Endothelial cell of umbilical vein (primary cell): ENCODE data around the gene CCDC159. TPM values are rescaled to one million over a fixed set of nuclear protein-coding genes. Genes with fewer than 3 reads are reported as not detected.

Source experiments
- BruUV-seq: library from RNA; stranded (reverse); fragments of 400-500 nt; replicated peaks from 2 replicates; lab custom pipeline; 2021; lab: Mats Ljungman, UMichigan
- CTCF ChIA-PET: fragments of 300-600, 350-600 bp; sonication (Branson Sonifier 250); formaldehyde crosslinking; loops from one replicate; lab custom pipeline; 2021; ENCODE audit warnings: antibody characterized with exemption, inconsistent platforms; lab: Charles Lee
- POLR2A ChIA-PET: fragments of 300-600, 350-600 bp; sonication (Branson Sonifier 250); formaldehyde crosslinking; loops from one replicate; lab custom pipeline; 2021; ENCODE audit warnings: antibody characterized with exemption, inconsistent platforms; lab: Charles Lee
- DNase-seq: peaks from one replicate; pipeline ENCODE4 v3.0.0-alpha.2; 2011; ENCODE audit warnings: low read depth, low spot score
- FAIRE-seq: peaks from 2 replicates; lab custom pipeline; 2011; peaks lifted over from hg19 to GRCh38; lab: Jason Lieb, UNC
- H2AFZ ChIP-seq: 2 replicates; pipeline ENCODE4 v1.6.0; 2012; ENCODE audit warnings: low read depth, low read length, control low read depth, inconsistent platforms
- H3K27ac ChIP-seq: 2 replicates; pipeline ENCODE4 v1.5.1; 2011; ENCODE audit warnings: low read depth, mild to moderate bottlenecking, control low read depth, low read length, moderate library complexity; ENCODE audit not compliant: insufficient read depth
- H3K27me3 ChIP-seq, 2 experiments: 2 replicates each; pipeline versions ENCODE4 v1.6.0 to v1.6.1; 2011; ENCODE audit warnings: low read length in 2 of 2, mixed read lengths in 1 of 2; ENCODE audit not compliant: control insufficient read depth in 2 of 2, insufficient read depth in 2 of 2
- H3K36me3 ChIP-seq, 2 experiments: 2 replicates in 1 of 2; 3 replicates in 1 of 2; pipeline ENCODE4 v1.5.1; 2011; ENCODE audit warnings: low read length in 2 of 2, mild to moderate bottlenecking in 1 of 2, moderate library complexity in 1 of 2; ENCODE audit not compliant: control insufficient read depth in 2 of 2, insufficient read depth in 2 of 2; ENCODE audit errors: extremely low read depth in 1 of 2
- H3K4me1 ChIP-seq: 3 replicates; pipeline ENCODE4 v1.5.1; 2011; ENCODE audit warnings: mild to moderate bottlenecking, low read length; ENCODE audit not compliant: control insufficient read depth, insufficient read depth; ENCODE audit errors: extremely low read depth
- H3K4me2 ChIP-seq: 2 replicates; pipeline ENCODE4 v1.6.1; 2011; ENCODE audit warnings: low read length, control low read depth, mixed read lengths; ENCODE audit not compliant: insufficient read depth
- H3K4me3 ChIP-seq, 3 experiments: fragments of 200-600 bp in 1 of 3; sonication (generic), shearing (Covaris generic) in 1 of 3; replicated peaks in 1 of 3; 2 replicates each; pipeline ENCODE4 v1.5.1; 2011 to 2016; ENCODE audit warnings: control low read depth in 3 of 3, low read length in 3 of 3, mild to moderate bottlenecking in 2 of 3, inconsistent platforms in 1 of 3, low read depth in 1 of 3, moderate library complexity in 1 of 3; ENCODE audit not compliant: insufficient read depth in 1 of 3
- H3K79me2 ChIP-seq: 2 replicates; pipeline ENCODE4 v1.6.0; 2012; ENCODE audit warnings: low read length, inconsistent platforms; ENCODE audit not compliant: control insufficient read depth, insufficient read depth
- H3K9ac ChIP-seq: replicated peaks from 2 replicates; pipeline ENCODE3; 2011; ENCODE audit warnings: low read length, control low read depth; ENCODE audit not compliant: insufficient read depth; ENCODE audit errors: extremely low read depth
- H3K9me1 ChIP-seq: replicated peaks from 3 replicates; pipeline ENCODE4 v1.6.0; 2011; ENCODE audit warnings: mild to moderate bottlenecking, low read length; ENCODE audit not compliant: control insufficient read depth, insufficient read depth; ENCODE audit errors: extremely low read depth
- H3K9me3 ChIP-seq: replicated peaks from 2 replicates; pipeline ENCODE4 v1.5.1; 2012; ENCODE audit warnings: low read length, inconsistent platforms; ENCODE audit not compliant: control insufficient read depth, insufficient read depth
- H4K20me1 ChIP-seq: replicated peaks from 2 replicates; pipeline ENCODE3; 2011; ENCODE audit warnings: mild to moderate bottlenecking, low read length; ENCODE audit not compliant: control insufficient read depth, insufficient read depth; ENCODE audit errors: extremely low read depth
- CTCF ChIP-seq, 2 donors: IDR thresholded peaks; 1 replicate in 1 of 2; 2 replicates in 1 of 2; pipeline ENCODE4 v1.5.1; 2011; ENCODE audit warnings: low read length in 2 of 2, mild to moderate bottlenecking in 2 of 2, moderate library complexity in 2 of 2, control low read depth in 1 of 2, inconsistent platforms in 1 of 2, low read depth in 1 of 2; ENCODE audit not compliant: insufficient read depth in 1 of 2; ENCODE audit errors: extremely low read depth in 1 of 2
- EZH2 ChIP-seq: IDR thresholded peaks from 2 replicates; pipeline ENCODE4 v1.6.1; 2012; ENCODE audit warnings: borderline replicate concordance, low read depth, mild to moderate bottlenecking, moderate library complexity, low read length, inconsistent platforms; ENCODE audit not compliant: severe bottlenecking
- FOS ChIP-seq: IDR thresholded peaks from 2 replicates; pipeline ENCODE4 v1.6.1; 2011; ENCODE audit warnings: mild to moderate bottlenecking, low read length, moderate library complexity, borderline replicate concordance; ENCODE audit not compliant: insufficient read depth
- JUN ChIP-seq: IDR thresholded peaks from 2 replicates; pipeline ENCODE4 v1.6.1; 2011; ENCODE audit warnings: borderline replicate concordance, low read depth; ENCODE audit not compliant: insufficient read length, insufficient read depth
- MYC ChIP-seq: IDR thresholded peaks from one replicate; pipeline ENCODE4 v1.6.1; 2011; ENCODE audit warnings: mild to moderate bottlenecking, low read depth, low read length
- POLR2A ChIP-seq: IDR thresholded peaks from 2 replicates; pipeline ENCODE4 v1.6.1; 2012; ENCODE audit warnings: low read depth, mild to moderate bottlenecking, control low read depth, low read length
- POLR2AphosphoS5 ChIP-seq: IDR thresholded peaks from 2 replicates; pipeline ENCODE4 v1.6.1; 2012; ENCODE audit warnings: low read depth, mild to moderate bottlenecking, control low read depth, low read length, moderate library complexity; ENCODE audit not compliant: insufficient read depth
- dilution Hi-C: fragments of 300-500 bp; cut with MboI; formaldehyde crosslinking; loops from one replicate; pipeline ENCODE4 v1.15.0; 2019; ENCODE audit warnings: low sequenced_read_pairs; ENCODE audit not compliant: extremely low pct_ligation_motif_present
- intact Hi-C: fragments of 100-400 bp; cut with micrococcal nuclease; formaldehyde crosslinking; loops from one replicate; pipeline ENCODE4 v1.10.0; 2022
- polyA plus RNA-seq, 4 experiments: library from polyadenylated mRNA; depleted of rRNA in 3 of 4; stranded (reverse) in 3 of 4; unstranded in 1 of 4; fragments of >200 nt; gene quantifications; 2 replicates each; pipeline versions ENCODE4 v1.2.1 to v1.2.3, GENCODE V29; 2011 to 2012; ENCODE audit warnings: missing spikeins in 1 of 4
- total RNA-seq: library from RNA; stranded (reverse); gene quantifications from 2 replicates; pipeline ENCODE4 v1.2.3, GENCODE V29; 2021

The CCDC159 gene
- total and polyA plus RNA-seq, 2 donors (not counting 3 experiments of a cell fraction or from before 2014, with no cell fraction given), result 30.0 to 31.6 TPM

- Histone ChIP-seq H3K4me3 (peak overlapping the region; percentile 21 to 65 (median 31)), H3K79me2 (peaks cover 6% of the 10 kb centered on the region), H3K4me2 (peak overlapping the region; percentile 87), H2AFZ (peak overlapping the region; percentile 56), H4K20me1 (no peaks in the 10 kb centered on the region), H3K9me1 (no peaks in the 10 kb centered on the region), H3K9me3 (no peaks in the 10 kb centered on the region), H3K27ac (peak overlapping the region; percentile 68), H3K4me1 (peaks cover 42% of the 10 kb centered on the region), H3K36me3 (no peaks in the 10 kb centered on the region), H3K9ac (peak overlapping the region; percentile 50), H3K27me3 (no peaks in the 10 kb centered on the region)
- TSS peak; percentile 77 for BruUV-seq
- dilution Hi-C loops (no loop called here), intact Hi-C loops (loop anchor here (1.0 to 2.0 kb wide), 2 partner anchors 29 to 37 kb away; partner anchors contain the start of genes CCDC159, RAB3D and TMEM205)
- DNase-seq (peak; percentile 67), FAIRE-seq (no peak)
- POLR2A ChIA-PET, result interaction anchor here (0.6 to 1.6 kb wide), 4 partner anchors 9 to 31 kb away, joined by 3 to 4 read pairs (median 4); partner anchors contain the start of gene EPOR
- TF ChIP-seq POLR2A (peak; percentile 78), POLR2AphosphoS5 (peak; percentile 12), JUN (no peak)
- CTCF ChIA-PET, result interaction anchor here (1.0 to 2.8 kb wide), 11 partner anchors 8 to 107 kb away, joined by 3 to 20 read pairs (median 4); partner anchors contain the start of genes CCDC159, EPOR, ODAD3 and PRKCSH
These were observed 29.0 kb downstream of the CCDC159 start for GRCh38 chr19:11375143-11375948.

DNA sequence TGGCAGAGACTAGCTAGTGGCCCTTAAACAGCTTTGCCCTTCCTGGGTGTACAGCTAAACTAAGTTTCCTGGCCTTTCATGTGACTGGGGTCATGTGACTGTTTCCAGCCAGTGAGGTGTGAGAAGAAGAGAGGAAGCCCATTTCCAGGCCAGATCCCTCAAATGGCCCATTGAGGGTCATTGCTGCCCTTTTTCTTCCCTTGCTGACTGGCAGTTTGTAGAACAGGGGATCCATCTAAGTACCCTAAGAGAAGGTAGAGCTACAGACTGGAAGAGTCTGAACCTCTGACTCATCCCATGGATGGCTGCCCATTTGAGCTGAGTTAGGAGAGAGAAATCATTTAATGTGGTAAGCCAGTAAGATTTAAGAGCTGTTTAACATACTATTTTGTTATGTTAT lies 30.9 kb downstream of the CCDC159 start:
- H3K27ac ChIP-seq, result no peak overlapping the region
- H3K4me3 ChIP-seq, result no peak overlapping the region
- TF ChIP-seq FOS, result peak; percentile 66
- no peak for TF ChIP-seq CTCF (IDR thresholded peaks at IDR 0.05; ENCODE audit: extremely low read depth in 1 of 2, insufficient read depth in 1 of 2, low read depth in 1 of 2, low read length in 2 of 2)
- no peak for TF ChIP-seq MYC
- no peak for TF ChIP-seq POLR2AphosphoS5
- no peak for TF ChIP-seq EZH2
- TF ChIP-seq JUN, result peak; percentile 20
- TF ChIP-seq POLR2A, result no peak
- BruUV-seq, result no TSS peak
- no peaks in the 10 kb centered on the region for H3K27me3 ChIP-seq
- H3K4me1 ChIP-seq, result peaks cover 44% of the 10 kb centered on the region
- CTCF ChIA-PET, result interaction anchor here (0.7 to 2.4 kb wide), 12 partner anchors 9 to 105 kb away, joined by 3 to 22 read pairs (median 4); partner anchors contain the start of genes CCDC159, ODAD3, PRKCSH and TMEM205
- H2AFZ ChIP-seq, result no peak overlapping the region
- DNase-seq, result peak; percentile 50
- POLR2A ChIA-PET, result interaction anchor here (0.7 kb wide), 1 partner anchor 83 kb away, joined by 3 read pairs; no protein-coding TSS in a partner anchor
- H3K9ac ChIP-seq, result no peak overlapping the region
- H3K9me1 ChIP-seq, result no peaks in the 10 kb centered on the region
- H3K36me3 ChIP-seq, result no peaks in the 10 kb centered on the region
- peak; percentile 70 for FAIRE-seq
- H3K9me3 ChIP-seq, result no peaks in the 10 kb centered on the region
- dilution Hi-C loops (no loop called here), intact Hi-C loops (no loop called here)
- H4K20me1 ChIP-seq, result no peaks in the 10 kb centered on the region
- H3K79me2 ChIP-seq, result peaks cover 6% of the 10 kb centered on the region
- no peak overlapping the region for H3K4me2 ChIP-seq
